Forelimb muscle (tissue), 1 donor: ENCODE data around the gene CAPN10. TPM values are rescaled to one million over a fixed set of nuclear protein-coding genes. Genes with fewer than 3 reads are reported as not detected.
"Not testable (repeated sequence)": the region's sequence is repeated elsewhere in the genome, so short reads cannot be mapped to it uniquely, and the experiment has no call there.

Experiments
- DNase-seq: peaks from one replicate; pipeline ENCODE4 v3.0.0-alpha.2; 2013; ENCODE audit warnings: low read depth
- polyA plus RNA-seq: library from polyadenylated mRNA; unstranded; fragments of 120-200 nt; gene quantifications from one replicate; pipeline ENCODE4 v1.2.1, GENCODE V29; 2013; ENCODE audit not compliant: insufficient read length

Gene CAPN10
- polyA plus RNA-seq, 1 donor = 15.4 TPM

DNA sequence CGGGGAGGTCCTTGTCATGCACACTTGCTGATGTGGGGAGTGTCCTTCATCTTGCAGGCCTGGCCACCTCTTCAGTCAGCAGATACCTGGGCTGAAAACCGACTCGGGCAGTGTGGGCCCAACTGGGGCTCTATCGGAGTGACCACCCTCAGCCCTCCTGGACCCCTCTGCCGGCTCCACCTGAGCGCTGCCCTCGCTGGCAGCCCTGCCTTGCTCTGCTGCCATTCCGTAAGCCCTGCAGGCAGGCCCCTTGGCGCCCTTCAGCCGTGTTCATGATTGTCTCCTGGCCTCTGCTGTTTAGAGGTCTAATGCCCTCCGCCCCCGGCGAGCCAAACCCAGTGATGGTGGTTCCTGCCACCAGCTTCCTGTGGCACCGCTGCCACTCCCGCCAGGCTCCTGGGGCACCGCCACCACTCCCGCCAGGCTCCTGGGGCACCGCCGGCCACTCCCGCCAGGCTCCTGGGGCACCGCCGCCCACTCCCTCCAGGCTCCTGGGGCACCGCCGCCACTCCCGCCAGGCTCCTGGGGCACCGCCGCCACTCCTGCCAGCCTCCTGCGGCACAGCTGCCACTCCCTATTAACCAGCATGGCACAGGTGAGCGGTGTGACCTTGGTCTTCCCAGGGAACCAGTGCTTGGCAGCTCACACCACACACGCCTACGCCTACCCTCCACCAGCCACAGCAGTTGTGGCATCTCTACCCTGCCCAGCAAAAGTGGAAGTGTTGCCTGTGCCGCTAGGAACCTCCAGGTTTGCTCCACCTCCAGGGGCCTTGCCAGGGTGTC lies 15.9 kb downstream of the CAPN10 start:
- DNase-seq = no peak

DNA sequence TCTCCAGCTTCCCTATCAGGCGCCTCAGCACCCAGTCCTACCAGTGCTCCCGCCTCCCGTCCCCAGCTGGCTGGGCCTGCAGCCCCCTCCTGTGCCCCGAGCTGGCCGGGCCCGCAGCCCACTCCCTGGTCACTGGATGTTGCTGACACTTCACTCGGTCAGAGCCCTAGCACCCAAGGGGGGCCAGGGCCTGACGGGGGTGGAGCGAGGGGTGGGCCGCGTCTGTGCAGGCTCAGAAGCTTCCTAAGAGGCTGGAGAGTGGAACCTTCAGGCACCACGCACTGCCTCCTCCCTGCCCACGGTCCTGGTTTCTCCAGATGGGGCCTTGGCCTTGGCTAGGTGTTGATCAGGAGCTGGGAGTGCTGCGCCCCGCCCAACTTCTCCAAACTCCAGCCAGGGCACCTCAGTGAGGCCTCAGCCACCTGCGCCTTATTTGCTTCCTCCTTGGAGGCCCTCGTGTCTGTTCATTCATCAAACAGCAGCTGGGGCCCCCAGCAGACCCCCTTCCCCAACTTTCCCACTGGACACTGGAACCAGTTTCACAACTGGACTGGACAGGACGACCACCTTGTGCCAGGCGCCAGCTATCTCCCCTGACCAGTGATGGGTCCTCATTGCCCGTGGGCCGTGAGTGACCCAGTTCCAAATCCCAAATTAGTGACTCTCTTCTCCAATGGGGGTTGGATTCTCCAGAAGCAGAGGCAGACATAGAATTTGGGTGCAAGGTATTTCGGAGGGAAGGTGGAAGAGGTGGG lies 16.7 kb downstream of the CAPN10 start:
- DNase-seq = no peak

DNA sequence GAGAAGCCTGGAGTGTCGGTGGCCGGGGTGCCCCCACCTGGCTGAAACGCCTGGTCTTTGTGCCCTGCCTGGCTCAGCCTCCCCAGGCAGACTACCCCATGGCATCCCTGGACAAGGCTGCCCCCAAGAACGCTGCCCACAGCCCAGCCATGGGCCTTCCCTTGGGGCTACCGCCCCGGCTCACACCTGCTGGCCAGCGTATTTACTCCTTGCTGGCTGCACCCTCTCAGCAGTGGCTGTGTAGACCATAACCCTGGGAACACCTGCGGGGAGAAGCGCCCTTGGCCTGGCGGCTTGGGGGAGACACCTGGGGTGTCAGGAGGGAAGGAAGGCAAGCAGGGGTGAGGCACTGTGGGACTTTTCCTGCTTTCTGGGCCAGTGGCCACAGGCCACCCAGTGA lies 17.3 kb downstream of the CAPN10 start:
- no peak for DNase-seq

DNA sequence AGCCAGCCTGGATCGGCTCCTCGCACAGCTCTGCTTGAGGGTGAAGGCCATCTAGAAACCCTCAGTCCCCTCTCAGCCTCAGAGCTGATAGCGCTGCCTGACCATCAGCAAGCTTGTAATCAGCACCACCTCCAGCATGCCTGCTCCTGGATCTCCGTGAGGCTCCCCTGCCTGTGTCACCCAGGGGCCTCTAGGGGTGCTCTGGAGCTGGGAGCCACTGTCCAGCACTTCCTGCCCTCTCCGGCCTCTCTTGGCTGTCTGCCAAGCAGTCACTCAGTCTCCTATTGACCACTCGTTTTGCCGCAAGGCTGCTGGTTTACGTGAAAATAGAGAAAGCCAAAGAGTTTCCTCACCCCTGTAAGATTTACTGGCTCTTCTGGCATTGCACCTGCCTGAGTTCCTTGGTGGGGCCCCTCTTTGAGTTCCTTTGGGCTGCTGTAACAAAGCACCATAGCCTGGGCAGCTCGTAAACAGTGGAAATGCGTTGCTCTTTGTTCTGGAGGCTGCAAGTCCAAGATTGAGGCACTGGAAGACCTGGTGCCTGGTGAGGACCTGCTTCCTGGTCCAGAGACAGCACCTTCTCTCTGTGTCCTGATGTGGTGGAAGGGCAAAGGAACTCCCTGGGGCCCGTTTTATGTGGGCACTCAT lies 17.9 kb downstream of the CAPN10 start:
- peak; percentile 29 for DNase-seq

DNA sequence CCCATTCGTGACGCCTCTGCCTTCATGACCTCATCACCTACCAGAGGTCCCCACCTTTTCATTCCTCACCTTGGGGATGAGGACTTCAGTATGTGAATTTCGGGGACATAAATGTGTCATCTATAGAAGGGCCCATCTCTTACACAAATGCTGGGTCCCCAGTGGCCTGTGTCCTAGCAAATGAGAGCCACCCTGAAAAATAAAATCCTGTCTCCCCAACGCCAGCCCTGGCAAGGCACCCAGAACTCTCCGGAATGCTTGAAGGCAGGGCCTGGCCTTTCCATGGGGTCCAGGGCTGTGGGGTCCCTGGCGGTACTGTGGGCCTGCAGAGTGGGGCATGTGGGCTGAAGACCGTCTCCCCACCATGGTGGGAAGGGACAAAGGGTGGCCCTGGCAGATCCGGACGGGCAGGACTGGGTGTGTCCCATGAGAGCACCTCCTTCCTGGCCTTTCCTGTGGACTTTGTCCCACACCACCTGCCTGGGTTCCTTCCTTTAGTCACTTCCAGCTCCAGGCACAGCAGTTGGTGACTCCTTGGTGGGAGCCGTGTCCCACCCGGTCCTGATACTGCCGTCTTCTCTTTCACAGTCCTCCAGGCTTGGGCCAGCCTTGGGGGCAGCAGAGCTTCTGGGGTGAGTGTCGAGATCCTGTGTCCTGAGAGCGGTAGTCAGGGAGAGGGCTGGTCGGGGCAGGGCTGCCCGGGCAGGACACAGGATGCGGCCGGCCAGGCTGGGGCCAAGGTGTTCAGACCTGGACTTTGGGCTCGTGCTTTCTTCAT lies 18.6 kb downstream of the CAPN10 start:
- DNase-seq = no peak

DNA sequence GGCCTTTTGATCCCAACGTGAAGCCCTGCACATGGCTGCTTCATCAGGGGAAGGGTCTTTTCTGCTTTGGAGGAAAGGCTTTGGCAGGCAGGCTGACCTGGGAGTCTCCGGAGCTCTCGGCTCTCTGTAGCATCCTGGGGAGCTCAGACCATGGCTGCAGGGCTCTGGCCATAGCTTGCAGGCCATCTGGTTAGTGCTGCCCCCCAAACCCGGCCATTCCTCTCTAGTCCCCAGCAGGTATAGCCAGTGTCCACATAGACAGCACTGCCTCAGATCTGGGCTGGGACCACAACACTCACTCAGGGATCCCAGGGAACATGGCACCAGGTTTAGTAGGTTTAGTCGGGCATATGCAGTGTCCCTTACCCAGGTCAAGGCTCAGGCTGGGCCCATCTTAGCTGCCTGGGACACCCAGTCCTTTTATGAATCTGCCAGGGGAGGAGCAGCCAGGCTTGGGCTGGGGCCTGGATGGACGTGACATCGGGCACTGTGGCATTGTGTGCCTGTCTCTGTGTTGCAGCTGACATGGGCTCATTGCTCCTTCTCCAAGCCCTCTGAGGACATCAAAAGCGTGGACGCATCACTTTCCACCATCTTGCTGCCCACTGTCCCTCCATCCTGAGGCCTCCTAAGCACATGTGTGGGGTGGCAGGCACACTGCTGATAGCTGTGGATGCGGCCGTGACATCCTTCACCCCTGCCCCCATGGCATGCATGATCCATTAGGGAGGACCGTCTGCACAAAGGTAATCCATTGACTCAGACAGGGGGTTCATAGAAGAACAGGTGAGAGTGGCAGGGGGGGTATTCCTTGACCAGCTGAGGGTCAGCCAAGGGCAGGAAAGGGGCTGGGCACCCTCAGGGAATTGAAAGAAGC lies 19.6 kb downstream of the CAPN10 start:
- no peak for DNase-seq

DNA sequence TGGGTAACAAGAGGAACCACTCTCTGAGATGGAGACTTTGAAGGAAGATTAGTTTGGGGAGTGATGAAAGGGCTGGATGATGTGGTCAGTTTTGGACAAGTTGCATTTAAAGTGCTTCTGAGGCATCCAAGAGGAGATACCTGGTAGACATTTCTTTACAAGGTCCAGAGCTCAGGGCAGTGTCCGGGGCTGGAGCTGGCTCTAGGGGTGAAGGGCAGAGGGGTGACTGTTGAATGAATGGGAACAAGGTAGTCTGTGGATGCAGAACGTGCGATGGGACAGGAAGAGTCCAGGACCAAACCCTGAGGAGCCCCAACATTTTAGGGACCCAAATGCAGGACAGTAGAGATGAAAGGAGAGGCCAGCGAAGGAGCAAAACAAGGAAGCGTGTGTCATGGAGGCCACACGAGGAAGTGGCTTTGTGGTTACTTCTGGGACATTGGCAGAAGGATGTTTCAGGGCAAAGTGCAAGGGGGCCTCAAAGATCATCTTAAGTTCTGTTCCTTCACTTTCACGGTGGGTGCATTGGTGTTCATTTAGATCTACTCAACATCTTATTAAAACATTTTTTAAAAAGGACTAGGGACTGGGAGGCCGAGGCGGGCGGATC lies 25.2 kb downstream of the CAPN10 start:
- DNase-seq = no peak

DNA sequence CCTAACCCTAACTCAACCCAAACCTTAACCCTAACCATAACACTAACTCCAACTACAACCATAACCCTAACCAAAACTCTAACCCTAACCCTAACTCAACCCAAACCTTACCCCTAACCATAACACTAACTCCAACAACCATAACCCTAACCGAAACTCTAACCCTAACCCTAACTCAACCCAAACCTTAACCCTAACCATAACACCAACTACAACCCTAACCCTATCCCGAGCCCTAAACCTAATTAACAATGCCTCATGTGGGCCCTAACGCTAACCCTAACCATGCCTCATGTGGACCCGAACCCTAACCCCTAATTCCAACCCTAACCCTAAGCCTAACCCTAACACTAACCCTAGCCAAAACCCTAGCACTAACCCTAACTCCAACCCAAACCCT lies 27.2 kb downstream of the CAPN10 start:
- DNase-seq = no peak

DNA sequence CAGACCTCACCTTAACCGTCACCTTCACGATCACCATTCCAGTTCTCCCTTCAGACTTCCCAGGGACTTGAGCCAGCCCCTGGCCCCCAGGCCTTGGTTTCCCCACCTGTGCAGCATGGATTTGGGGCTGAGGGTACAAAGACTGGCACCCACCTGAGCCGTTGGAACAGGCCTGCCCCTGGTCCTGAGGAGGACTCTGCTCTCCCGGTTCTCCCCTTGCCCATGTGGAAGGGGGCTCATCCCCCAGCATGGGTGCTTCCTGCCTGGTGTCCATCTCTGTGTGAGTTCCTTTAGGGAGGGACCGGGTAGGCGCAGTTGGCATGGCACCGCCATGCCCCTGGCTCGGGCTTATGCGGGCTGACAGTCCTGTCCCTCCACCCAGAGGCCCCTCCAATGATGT lies 27.9 kb downstream of the CAPN10 start:
- no peak for DNase-seq

DNA sequence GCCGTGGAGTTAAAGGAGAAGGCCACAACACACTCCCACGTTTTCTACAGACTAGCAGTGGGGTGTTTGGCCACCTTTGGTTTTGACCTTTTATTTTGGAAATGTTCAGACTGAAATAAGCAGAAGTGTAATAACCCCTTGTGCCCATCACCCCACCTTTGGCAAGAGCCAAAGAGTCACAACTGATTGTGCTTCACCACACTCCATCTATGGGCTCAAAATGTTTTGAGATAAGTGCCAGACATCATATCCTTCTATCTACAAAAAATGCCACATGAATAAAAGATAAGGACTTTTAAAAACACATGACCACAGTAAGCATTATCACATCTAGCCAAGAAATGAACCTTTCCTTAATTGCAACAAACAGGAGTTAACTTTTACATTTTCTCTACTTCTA lies 28.9 kb downstream of the CAPN10 start:
- no peak for DNase-seq

DNA sequence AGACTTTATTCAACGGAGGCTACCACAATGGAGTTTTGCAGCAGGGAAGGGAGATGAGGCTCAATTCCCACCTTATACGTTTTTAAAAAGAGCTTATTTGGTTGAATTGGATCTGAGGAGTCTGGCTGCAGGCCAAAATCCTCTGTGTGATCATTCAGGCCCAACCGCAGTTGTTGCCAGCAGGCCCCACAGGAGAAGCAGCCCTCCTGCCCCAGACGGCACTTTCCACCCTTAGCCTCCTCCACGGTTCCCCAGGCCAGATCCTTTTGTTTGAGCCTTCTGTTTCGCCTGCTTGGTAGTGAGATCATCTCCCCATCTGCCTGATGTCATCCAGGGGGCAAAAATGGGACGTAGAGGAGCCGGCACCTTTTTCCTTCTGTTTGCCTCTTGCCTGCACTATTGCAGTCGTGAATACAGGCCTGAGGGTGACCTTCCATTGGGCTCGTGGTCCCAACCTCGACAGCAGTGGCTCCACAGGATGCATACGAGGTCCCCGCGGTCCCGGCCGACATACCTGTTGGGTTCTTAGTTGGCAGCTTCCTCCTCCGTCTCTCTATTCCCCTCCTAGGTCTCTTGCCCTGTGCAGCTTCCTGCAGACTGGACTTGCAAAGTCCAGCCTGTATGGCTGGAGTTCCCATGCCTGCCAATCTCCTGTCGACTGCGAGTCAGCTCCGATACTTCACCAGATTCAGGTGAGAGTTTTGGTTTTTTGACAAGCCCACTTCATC lies 29.4 kb downstream of the CAPN10 start:
- DNase-seq = no peak

DNA sequence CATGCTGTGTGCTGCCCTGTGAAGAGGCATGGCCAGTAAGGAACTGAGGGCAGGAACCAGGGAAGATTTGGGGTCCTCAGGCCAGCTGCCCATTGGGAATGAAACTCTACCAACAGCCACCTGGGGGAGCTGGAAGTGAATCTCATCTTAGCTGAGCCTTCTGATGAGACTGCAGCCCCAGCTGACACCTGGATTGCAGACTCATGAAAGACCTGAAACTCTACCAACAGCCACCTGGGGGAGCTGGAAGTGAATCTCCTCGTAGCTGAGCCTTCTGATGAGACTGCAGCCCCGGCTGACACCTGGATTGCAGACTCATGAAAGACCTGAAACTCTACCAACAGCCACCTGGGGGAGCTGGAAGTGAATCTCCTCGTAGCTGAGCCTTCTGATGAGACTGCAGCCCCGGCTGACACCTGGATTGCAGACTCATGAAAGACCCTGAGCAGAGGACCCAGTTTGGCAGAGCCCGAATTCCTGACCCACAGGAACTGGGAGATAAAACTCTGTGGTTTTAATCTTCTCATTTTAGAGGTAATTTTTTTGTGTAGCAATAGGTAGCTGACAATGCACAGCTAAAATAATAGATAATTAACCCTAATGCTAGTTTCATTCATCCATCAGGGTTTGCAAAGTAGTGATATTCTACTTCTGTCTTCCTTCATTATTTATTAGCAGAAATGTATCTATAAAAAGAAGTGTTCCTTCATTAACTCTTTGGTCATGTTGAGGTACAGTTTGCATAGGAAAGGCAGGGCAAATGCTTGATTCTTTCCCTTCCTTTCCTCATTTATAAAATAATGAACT lies 30.5 kb downstream of the CAPN10 start:
- not testable (repeated sequence) for DNase-seq

DNA sequence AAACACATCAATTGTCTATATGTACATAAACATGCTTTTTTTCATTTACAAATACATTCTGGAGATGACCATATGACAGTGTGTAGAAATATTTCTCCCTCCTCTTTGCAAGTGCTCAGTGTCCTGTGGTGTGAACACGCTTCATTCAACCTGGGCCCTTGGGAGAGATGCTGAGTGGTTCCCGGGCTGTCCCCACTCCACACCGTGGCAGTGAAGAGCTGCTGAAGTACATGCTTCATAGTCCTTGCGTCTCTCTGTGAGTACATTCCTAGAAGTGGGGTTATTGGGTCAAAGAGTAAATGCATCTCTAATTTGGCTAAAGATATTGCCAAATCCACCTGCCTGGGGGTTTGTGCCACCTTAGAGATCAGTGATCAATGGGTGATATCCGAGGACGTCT lies 32.2 kb downstream of the CAPN10 start:
- no peak for DNase-seq

DNA sequence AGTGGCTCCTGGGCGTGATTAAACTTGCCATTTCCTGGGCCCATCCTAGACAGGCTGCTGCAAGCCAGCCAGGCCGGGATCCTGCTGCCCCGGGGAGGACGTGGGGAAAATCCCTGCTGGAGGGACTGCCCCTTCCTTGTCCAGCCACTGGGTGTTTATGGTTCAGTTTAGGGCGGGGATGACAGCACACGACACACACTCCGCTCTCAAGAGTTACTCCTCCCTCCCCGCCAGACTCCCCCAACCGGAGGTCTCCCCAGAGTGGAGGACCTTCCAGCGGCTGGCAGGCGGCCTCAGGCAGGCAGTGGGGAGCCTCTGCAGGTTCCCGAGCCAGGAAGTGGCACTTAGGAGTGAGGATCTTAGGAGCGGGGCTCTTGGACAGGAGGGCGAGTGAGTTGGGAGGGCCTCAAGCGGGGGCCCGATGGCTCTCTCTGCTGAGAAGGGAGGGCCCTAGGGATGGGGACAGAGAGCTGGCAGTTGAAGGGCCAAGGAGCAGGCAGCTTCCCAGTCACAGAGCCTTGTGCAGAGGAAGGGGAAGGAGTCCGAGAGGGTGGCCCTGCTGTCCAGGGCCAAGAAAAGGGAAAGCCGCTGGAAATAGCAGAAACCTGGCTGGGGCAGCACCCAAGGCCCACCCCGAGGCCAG lies 33.1 kb downstream of the CAPN10 start:
- no peak for DNase-seq

DNA sequence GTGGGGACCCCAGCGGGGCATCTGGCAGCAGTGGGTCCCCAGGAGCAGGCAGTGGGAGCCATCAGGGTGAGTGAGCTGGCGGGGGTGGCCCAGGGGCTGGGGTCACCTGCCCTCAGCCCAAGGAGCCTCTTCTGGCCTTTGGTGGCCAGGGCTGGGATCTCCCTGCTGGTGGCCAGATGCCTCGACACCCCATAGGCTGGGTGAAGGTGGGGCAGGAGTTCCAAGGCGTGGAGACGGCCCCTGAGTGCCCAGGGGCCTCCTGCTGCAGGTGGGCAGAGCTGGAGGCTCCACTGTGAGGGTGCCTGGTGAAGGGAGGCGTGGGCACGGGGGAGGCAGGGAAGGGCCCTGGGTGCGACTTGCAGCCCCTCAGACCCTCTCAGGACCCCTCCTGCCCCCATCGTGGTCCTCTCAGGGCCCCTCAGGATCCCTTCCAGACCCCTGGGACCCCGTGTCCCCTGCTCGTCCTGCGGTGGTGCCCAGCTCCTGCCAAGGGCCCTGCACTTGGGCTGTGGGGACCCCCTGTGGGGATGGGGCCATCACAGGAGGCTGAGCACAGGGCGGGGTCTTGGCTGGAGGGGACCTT lies 33.7 kb downstream of the CAPN10 start:
- no peak for DNase-seq

DNA sequence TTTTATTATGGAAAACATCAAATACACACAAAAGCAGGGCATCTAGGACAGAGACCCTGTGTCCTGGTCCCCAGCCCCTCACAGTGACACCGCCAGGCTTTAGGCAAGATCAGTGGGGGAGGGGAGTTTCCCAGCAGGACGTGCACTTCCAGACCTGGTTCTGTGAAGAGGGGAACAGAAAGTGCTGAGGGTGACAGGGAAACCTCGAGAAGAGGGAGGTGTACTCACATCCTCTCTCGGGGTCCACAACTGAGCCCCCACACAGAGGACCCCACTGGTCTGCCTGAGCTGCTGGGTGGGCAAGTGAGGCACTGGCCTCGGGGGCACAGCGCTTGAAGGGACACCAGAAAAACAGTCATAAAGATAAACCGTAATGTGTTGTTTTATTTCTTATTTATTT lies 34.3 kb downstream of the CAPN10 start:
- DNase-seq = no peak

DNA sequence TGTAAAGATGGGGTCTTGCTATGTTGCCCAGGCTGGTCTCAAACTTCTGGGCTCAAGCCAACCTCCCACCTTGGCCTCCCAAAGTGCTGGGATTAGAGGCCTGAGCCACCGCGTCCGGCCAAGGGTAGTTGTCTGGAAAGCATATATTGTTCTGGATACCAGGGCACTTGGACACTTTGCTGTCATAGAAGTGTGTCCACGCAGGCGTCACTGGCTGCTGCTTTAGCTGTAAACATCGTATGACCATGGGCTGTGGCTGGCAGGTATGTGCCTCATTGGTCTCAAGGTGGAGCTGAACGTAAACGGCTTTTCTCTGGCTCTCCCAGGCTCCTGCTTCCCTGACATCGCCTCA lies 35.5 kb downstream of the CAPN10 start:
- no peak for DNase-seq

DNA sequence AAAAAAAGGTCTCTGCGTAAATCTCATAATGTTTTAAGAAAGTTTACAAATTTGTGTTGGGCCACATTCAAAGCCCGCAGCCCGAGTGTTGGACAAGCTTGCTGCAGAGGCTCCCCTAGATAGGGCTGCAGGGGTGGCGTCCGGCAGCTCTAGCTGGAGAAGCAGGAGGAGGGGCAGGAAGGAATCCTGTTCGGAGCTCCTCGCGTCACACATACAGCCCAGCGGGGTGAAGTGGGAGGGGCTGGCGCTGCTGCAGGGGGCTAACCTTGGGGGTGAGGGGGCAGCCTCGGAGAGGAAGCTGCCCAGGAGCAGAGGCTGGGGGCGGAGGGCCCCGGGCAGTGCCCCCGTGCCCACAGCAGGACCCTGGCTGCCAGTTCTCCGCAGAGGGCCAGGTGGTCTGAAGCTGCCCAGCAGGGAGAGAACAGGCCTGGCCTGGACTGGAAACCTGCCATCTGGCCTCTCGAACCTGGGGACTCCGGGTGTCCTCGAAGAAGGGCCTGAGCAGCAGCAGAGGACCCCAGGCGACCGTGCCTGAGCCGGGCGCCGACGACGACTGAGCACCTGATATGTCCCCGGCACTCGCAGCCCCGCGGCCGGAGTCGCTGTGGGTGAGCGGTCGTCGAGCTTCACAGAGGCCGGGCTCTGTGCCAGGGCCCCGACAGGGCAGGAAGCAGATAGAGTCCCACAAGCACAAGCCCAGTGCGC lies 36.1 kb downstream of the CAPN10 start:
- no peak for DNase-seq
